Inflammatory macrophage treated with lipopolysaccharide for 4 hours (primary cell): ENCODE data around the gene KNTC1.
"Not testable (repeated sequence)": the region's sequence is repeated elsewhere in the genome, so short reads cannot be mapped to it uniquely, and the experiment has no call there.

Experiments
- DNase-seq: peaks from one replicate; pipeline ENCODE4 v3.0.0-alpha.2; 2020

Gene KNTC1

DNA sequence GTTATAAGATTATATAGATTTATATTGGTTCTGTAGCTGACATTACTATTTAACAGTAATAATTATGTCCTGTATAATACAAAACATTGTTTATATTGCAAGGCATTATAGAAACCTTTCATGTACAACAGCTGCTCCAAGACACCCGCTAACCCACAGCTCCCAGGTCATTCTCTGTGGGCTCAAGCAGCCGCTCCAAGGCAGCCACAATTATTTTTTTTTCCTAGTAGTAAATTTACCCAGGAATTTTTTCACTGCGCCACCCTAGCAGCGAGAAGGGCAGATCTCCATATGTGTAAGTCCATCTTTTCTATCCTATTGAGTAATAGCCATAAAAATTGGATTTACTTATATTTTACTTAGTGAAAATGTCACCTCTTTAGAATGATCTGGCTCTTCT is 36.3 kb downstream of the KNTC1 start:
- no peak for DNase-seq

- not testable (repeated sequence) for DNase-seq
Measured at GRCh38 chr12:122566816-122567215, 39.8 kb downstream of the KNTC1 start.

DNA sequence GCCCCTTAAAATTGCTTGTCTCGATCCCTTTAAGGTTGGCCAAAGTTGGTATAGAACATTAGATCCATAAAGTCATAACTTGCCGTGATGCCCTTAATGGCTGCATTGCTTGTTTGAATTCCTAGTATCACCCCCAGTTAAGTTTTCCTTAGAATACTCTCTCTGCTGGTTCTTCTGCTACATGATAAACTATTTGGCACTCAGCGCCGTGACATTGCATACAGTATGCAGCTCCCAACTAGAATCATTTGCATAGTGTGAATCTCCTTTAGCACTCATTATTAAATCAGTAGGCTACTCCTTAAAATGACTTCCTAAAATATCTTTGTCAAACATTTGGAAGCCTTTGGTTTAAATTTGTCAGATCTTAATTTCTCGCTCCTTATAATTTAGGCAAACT is 42.2 kb downstream of the KNTC1 start:
- no peak for DNase-seq

DNA sequence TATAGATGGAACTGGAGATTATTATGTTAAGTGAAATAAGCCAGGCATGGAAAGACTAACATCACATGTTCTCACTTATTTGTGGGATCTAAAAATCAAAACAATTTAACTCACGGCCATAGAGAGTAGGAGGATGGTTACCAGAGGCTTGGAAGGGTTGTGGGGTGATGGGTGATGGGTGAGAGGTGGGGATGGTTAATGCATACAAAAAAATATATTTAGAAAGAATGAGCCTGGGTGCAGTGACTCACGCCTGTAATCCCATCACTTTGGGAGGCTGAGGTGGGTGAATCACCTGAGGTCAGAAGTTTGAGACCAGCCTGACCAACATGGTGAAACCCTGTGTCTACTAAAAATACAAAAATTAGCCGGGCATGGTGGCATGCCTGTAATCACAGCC is 43.0 kb downstream of the KNTC1 start:
- DNase-seq = not testable (repeated sequence)

- no peak for DNase-seq
Measured at GRCh38 chr12:122571821-122572220, 44.8 kb downstream of the KNTC1 start.

- not testable (repeated sequence) for DNase-seq
Measured at GRCh38 chr12:122583294-122583693, 56.2 kb downstream of the KNTC1 start.

GRCh38 chr12:122584177-122584863 is 57.3 kb downstream of the KNTC1 start:
- DNase-seq = no peak

DNA sequence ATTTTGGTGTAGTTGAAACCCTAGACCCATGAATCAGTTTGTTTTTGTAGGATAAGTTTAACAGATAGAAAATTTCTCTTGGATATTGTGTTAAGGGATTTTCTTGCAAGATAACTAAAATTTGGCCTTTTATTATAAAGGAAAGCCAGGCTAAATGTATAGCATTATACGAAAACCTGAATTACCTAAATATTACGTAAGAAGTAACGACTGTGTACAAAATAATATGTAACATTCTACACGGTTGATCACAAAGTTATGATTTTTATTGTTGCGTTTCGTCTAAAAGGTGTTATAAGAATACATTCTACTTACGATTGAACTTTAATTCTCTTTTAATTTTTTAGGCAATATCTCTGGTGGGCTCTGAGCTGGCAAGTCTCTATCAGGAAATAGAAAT is 63.9 kb downstream of the KNTC1 start:
- DNase-seq = no peak

DNA sequence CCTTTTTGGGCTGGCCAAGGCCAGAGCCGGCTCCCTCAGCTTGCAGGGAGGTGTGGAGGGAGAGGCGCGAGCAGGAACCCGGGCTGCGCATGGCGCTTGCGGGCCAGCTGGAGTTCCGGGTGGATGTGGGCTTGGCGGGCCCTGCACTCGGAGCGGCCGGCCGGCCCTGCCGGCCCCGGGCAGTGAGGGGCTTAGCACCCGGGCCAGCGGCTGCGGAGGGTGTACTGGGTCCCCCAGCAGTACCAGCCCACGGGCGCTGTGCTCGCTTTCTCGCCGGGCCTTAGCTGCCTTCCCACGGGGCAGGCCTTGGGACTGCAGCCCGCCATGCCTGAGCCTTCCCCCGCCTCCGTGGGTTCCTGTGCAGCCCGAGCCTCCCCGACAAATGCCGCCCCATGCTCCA is 64.9 kb downstream of the KNTC1 start:
- DNase-seq = not testable (repeated sequence)

DNA sequence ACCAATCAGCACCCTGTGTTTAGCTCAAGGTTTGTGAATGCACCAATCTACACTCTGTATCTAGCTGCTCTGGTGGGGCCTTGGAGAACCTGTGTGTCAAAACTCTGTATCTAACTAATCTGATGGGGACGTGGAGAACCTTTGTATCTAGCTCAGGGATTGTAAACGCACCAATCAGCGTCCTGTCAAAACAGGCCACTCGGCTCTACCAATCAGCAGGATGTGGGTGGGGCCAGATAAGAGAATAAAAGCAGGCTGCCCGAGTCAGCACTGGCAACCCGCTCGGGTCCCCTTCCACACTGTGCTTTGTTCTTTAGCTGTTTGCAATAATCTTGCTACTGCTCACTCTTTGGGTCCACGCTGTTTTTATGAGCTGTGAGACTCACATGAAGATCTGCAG is 65.5 kb downstream of the KNTC1 start:
- not testable (repeated sequence) for DNase-seq

DNA sequence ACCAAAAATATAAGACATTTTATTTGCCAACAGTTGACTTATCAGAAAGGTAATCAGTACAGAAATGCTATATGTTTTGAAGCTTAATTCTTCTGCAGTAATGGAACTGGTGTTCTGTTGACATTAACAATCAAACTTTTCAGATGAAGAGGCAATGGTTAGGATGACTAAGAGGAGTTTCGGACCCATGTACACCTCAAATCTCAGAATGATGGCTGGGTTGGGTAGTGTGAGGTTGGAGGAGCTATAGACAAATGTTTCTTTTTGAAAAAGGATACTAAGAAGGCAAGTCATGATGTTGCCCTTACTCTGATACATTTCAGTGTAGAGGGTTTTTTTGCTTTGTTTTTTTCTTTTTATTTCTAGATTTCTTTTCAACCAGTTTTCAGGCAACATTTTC is 66.9 kb downstream of the KNTC1 start:
- no peak for DNase-seq

DNA sequence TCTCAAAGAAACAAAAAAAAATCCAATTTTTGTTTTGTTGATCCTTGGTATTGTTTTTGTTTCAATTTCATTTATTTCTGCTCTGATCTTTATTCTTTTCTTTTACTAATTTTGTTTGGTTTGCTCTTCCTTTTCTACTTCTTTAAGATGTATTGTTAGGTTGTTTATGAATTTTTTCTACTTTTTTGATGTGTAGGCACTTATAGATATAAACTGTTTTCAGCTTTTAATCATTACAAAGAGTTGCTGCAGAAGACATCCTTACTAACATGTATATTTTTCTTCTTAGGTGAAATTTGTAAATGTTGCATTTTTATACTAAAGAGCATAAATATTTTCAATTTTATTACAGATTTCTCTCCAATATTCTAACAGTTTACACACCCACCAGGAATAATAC is 69.8 kb downstream of the KNTC1 start:
- DNase-seq = no peak

- no peak for DNase-seq
Measured at GRCh38 chr12:122602456-122602855, 75.4 kb downstream of the KNTC1 start.

DNA sequence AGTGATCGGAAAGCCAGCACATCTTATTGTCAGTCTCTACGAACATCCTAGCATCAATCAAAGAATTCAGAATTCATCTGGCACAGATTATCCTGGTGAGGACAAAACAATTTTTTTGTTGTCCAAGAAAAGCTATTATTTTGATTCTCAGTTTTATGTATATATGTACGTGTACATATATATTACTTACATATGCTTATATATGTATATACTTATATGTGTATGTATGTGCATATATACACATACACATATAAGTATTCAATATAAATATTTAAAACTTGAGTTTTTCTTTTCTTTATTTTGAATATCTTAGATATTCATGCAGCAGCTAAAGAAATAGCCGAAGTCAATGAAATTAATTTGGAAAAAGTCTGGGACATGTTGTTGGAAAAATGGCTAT is 77.9 kb downstream of the KNTC1 start:
- DNase-seq = no peak

DNA sequence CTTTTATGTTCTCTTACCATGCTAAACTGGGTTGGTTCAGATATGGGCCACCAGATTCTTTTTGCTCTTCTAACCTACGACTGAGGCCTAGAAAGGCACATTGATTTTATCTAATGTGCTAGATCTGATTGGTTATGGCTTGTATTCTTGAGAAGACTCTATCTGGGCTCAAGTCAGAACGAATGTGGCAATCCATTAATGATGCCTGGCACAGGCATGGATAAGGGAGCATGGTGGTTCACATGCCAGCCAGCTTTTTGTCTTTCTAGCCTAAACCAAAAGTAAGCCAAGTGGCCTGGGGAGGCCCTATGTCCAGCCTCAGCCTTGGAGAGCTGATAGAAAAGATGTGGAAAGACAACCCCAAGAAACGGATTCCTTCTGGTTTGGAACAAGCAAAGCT is 82.7 kb downstream of the KNTC1 start:
- DNase-seq = no peak

- no peak for DNase-seq
Measured at GRCh38 chr12:122610207-122610606, 83.2 kb downstream of the KNTC1 start.

DNA sequence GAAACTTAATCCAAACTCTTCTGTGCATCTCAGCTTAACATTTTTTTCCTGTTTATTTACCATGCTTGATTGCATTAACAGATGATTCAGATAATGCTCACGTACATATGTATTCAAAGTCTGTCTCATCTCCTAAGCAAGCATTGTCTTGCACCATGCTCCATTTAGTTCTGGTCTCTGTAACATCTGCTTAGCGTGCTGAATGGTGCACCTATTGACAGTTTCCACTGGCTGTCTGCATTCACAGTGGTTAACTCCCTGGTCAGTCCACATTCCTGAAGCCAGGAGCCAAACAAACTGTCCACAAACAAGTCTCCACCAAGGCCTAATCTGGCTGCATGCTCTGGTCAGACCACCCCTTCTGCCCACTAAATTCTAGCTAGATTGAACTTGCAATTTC is 83.9 kb downstream of the KNTC1 start:
- DNase-seq = no peak

DNA sequence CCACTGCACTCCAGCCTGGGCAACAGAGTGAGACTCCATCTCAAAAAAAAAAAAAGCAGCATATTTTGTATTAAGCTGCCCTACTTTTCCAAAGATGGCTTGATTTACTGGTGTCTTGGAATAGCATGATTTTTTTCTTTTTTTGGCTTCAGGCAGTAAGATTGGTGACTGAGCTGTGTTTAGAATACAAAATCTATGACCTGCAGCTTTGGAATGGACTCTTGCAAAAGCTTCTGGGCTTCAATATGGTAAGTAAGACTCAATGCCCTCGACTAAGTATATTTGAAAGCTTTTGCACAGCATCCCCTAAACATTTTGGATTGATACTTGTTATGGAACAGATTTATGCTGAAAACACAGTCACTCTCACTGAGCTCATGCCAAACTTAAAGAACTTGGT is 87.8 kb downstream of the KNTC1 start:
- DNase-seq = no peak

GRCh38 chr12:122615780-122616179 is 88.7 kb downstream of the KNTC1 start:
- no peak for DNase-seq

DNA sequence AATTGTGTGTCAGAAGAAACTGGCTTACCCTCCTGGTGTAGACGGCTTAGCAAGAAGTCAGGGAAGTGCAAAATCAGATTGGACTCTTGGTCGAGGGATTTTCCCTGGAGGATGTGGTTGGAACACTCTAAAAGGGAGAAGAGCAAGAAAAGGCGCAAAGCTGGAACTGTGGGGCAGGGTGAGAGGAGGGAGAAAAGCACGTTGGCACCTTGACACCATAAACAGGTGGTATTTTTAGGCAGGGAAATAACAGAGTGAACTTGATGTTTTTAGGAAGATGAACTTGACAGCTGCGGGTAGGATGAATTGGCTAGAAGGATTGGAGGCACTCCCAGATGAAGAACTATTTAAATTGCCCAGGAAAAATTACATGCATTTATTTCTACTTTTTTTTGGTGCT is 108.4 kb downstream of the KNTC1 start:
- no peak for DNase-seq

DNA sequence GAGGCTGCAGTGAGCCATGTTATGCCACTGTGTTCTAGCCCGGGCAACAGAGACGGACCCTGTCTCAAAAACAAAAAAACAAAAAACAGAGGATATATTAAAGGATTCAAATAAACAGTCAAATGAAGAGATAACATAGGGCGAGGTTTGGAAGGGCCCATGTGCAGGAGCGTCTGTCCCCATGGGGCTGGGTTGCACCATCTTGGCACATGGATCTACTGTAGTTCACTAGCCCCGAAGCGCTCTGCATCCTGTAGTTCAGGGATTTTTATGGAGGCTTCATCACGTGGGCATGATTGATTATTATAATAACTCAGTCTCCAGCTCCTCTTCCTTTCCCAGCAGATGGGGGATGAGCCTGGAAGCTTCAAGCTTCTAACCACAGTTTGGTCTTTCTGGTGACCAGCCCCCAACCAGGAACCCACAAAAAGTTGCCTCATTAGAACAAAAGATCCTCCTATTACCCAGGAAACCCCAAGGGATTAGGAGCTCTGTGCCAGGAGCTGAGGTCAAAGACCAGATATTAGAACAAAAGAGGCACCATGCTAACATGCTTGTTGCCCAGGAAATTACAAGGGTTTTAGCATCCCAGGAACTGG is 116.3 kb downstream of the KNTC1 start:
- DNase-seq = no peak

DNA sequence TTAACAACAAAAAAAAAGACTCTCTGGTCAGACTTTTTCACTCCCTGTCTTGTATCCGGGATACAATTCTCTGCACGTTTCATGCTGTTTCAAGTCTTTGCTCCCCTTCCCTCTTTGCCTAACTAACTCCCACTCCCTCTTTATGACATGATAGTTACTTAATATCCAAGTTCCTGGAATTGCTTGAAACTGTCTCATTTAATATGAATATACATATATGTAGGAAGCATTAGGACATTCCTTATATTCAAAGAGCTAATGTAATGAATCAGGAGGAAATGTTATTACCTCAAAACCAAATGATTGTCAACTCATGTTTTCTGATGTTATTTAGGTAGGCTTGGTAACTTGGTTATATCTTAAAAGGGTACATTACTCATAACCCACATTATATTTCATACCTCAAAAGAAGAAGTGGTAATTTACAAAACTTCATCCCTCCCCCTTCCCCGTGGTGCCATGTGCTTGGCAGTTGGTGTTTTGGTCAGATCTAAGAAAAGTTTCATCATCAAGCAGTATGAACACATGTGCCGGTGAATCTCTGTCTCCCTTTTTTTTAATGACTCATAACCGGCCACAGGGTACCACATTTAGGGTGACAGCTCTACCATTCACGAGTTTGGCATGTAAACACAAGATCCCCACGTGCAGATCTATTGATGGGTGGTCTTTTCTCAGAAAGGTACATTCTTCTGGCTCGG is 119.6 kb downstream of the KNTC1 start:
- DNase-seq = peak; percentile 98

DNA sequence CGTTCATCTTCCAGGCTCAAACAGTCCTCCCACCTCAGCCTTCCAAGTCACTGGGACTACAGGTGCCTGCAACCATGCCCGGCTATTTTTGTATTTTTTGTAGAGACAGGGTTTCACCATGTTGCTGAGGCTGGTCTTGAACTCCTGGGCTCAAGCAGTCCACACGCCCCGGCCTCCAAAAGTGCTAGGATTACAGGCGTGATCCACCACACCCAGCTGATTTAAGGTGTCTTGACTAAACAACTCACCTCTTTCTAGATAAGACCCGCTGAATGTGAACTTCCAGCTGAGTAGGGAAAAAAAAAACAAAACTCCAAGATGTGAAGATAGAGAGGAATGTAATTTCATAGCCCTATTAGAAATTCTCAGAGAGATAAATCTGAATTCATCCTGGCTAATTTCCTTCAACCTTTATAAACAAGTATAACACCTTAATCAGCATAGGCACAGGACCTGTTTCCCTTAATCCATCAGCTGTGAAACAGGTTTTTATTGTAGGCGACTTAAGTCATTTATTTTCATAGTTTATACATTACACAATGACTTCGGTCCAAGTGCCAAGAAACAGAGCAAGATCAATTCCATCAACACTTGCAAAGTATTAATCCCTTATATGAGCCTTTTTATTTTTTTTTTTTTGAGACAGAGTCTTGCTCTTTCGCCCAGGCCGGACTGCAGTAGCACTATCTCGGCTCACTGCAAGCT is 124.6 kb downstream of the KNTC1 start:
- DNase-seq = no peak

GRCh38 chr12:122653291-122653690 is 126.2 kb downstream of the KNTC1 start:
- DNase-seq = not testable (repeated sequence)
